ENCODE measurements around the gene SNX33. TPM values are rescaled to one million over a fixed set of nuclear protein-coding genes. Genes with fewer than 3 reads are reported as not detected.

The SNX33 gene
- total and polyA plus RNA-seq, 3 donors from 2014 or later = 8.3 to 11.5 (median 10.5) TPM

GRCh38 chr15:75646944-75647364 is 758 bp upstream of the SNX33 start:
- peak overlapping the region; percentile 71 to 93 for H3K27ac ChIP-seq
- H3K4me1 ChIP-seq = peaks cover 20% of the 10 kb centered on the region
- H3K36me3 ChIP-seq (ENCODE audit: low read depth, missing control alignments) = no peaks in the 10 kb centered on the region
- TF ChIP-seq CTCF (IDR thresholded peaks at IDR 0.05) = no peak
- no peak for TF ChIP-seq POLR2A (IDR thresholded peaks at IDR 0.05)
- WGBS, 2 donors = 0 to 3% methylated on average over 8 to 26 of the region's 26 CpGs
- H3K9me3 ChIP-seq = no peaks in the 10 kb centered on the region
- intact Hi-C loops (cut with DNase I; ENCODE audit: low total_unique reads) = loop anchor here (10.0 kb wide), 1 partner anchor 192 kb away; the partner anchor contains the start of gene SIN3A
- peak; percentile 39 for DNase-seq
- H3K4me3 ChIP-seq = peak overlapping the region; percentile 74 to 82
- H3K27me3 ChIP-seq = no peaks in the 10 kb centered on the region

- no peaks in the 10 kb centered on the region for H3K36me3 ChIP-seq (ENCODE audit: low read depth, missing control alignments)
- H3K27me3 ChIP-seq = no peaks in the 10 kb centered on the region
- peak overlapping the region; percentile 71 to 93 for H3K27ac ChIP-seq
- H3K4me3 ChIP-seq = peak overlapping the region; percentile 74 to 82
- intact Hi-C loops (cut with DNase I; ENCODE audit: low total_unique reads) = loop anchor here (10.0 kb wide), 1 partner anchor 194 kb away; the partner anchor contains the start of gene SIN3A
- no peaks in the 10 kb centered on the region for H3K9me3 ChIP-seq
- H3K4me1 ChIP-seq = peaks cover 34% of the 10 kb centered on the region
- TF ChIP-seq POLR2A (IDR thresholded peaks at IDR 0.05) = no peak
- TF ChIP-seq CTCF (IDR thresholded peaks at IDR 0.05) = no peak
- 3 to 4% methylated on average over 14 to 34 of the region's 34 CpGs for WGBS, 2 donors
- peak; percentile 52 for DNase-seq
These were observed 666 bp downstream of the SNX33 start for GRCh38 chr15:75648156-75649000.

GRCh38 chr15:75649045-75649761 is 1.5 kb downstream of the SNX33 start:
- TF ChIP-seq CTCF (IDR thresholded peaks at IDR 0.05) = no peak
- TF ChIP-seq POLR2A (IDR thresholded peaks at IDR 0.05) = no peak
- peak overlapping the region; percentile 74 to 82 for H3K4me3 ChIP-seq
- H3K27ac ChIP-seq = peak overlapping the region; percentile 71 to 93
- H3K4me1 ChIP-seq = peaks cover 39% of the 10 kb centered on the region
- WGBS, 2 donors = 79 to 96% methylated on average over 12 to 19 of the region's 19 CpGs
- intact Hi-C loops (cut with DNase I; ENCODE audit: low total_unique reads) = loop anchor here (10.0 kb wide), 1 partner anchor 194 kb away; the partner anchor contains the start of gene SIN3A
- H3K9me3 ChIP-seq = no peaks in the 10 kb centered on the region
- H3K36me3 ChIP-seq (ENCODE audit: low read depth, missing control alignments) = no peaks in the 10 kb centered on the region
- no peak for DNase-seq
- H3K27me3 ChIP-seq = no peaks in the 10 kb centered on the region

GRCh38 chr15:75649848-75650247 is 2.1 kb downstream of the SNX33 start:
- H3K27me3 ChIP-seq = no peaks in the 10 kb centered on the region

More at GRCh38 chr15:75649848-75650247, 2.1 kb downstream of the SNX33 start:
- no peaks in the 10 kb centered on the region for H3K36me3 ChIP-seq (ENCODE audit: low read depth, missing control alignments)
- intact Hi-C loops (cut with DNase I; ENCODE audit: low total_unique reads) = loop anchor here (10.0 kb wide), 1 partner anchor 195 kb away; the partner anchor contains the start of gene SIN3A
- H3K4me1 ChIP-seq = peaks cover 46% of the 10 kb centered on the region
- no peak for DNase-seq
- no peaks in the 10 kb centered on the region for H3K9me3 ChIP-seq
- no peak overlapping the region for H3K27ac ChIP-seq
- TF ChIP-seq CTCF (IDR thresholded peaks at IDR 0.05) (no peak), POLR2A (IDR thresholded peaks at IDR 0.05) (no peak)
- no peak overlapping the region for H3K4me3 ChIP-seq
- 92 to 94% methylated on average over 18 of the region's 18 CpGs for whole genome bisulfite sequencing, 2 donors
